NCI-H2081 treated with DMSO at 0.1 percent for 48 hours (cell line): ENCODE measurements around the gene COL1A1.

ENCODE experiments used
- DNase-seq: peaks from one replicate; lab custom pipeline; 2025; lab: John Stamatoyannopoulos, UW

COL1A1 gene

DNA sequence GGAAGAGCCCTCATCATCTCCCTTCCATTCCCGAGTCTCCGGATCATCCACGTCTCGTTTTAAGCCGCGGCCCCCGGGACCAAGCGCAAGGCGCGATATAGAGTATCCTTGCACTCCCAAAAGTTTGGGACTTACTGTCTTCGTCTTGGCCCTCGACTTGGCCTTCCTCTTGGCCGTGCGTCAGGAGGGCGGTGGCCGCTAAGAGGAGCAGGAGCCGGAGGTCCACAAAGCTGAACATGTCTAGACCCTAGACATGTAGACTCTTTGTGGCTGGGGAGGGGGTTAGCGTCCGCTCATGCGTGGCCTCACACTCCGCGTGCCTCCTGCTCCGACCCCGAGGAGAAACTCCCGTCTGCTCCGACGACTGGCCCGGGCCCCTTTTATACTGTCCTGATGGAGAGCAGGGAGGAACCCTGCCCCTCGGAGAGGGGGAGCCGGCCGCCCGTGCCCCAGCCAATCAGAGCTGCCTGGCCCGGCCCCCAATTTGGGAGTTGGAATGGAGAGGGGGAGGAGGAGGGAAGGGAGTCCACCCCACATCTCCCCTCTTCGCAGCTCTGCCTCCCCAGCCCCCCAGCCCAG lies at the start of gene COL1A1:
COL1A1 (minus strand) TSS at position 356 of the 579 bp plus-strand sequence; CDS start at position 238, 118 bp downstream.
- DNase-seq = no peak

DNA sequence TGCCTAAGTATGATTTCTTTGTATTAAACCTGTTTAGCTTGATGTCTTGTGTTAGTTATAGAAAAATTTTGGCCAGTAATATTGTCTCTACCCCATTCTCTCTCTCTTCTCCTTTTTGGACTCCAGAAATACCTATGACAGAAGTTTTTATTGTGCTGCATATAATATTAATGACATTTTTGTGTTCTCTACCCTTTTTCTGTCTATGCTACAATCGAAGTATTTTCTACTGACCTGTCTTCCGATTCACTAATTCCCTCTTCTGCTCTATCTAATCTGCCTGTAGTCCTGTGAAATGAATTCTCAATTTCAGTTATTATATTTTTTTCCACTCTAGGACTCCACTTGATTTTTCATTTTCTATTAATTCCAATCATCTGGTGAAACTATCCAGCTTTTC lies 46.8 kb upstream of the COL1A1 start:
- DNase-seq = no peak

- DNase-seq = no peak
Measured at GRCh38 chr17:50244771-50245170, 43.3 kb upstream of the COL1A1 start.

GRCh38 chr17:50241431-50241830 lies 40.0 kb upstream of the COL1A1 start:
- no peak for DNase-seq

DNA sequence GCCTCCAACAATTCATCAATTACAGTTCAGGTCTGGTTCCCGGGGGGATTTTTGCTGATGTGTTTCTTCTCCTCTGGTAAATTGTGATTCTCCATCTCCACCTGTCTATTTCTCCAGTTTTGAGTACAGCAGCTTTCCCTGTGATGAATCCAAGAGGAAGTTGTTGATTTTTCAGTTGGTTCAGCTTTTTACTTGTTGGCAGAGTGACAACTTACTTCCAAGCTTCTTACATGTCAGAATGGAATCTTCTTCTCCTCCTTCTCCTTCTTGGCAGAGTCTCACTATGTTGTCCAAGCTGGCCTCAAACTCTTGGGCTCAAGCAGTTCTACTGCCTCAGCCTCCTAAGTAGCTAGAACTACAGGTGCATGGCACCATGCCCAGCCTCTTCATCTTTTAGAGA lies 39.4 kb upstream of the COL1A1 start:
- no peak for DNase-seq

GRCh38 chr17:50239937-50240336 lies 38.5 kb upstream of the COL1A1 start:
- no peak for DNase-seq

GRCh38 chr17:50238601-50239280 lies 37.3 kb upstream of the COL1A1 start:
- no peak for DNase-seq

GRCh38 chr17:50237901-50238300 lies 36.5 kb upstream of the COL1A1 start:
- no peak for DNase-seq

DNA sequence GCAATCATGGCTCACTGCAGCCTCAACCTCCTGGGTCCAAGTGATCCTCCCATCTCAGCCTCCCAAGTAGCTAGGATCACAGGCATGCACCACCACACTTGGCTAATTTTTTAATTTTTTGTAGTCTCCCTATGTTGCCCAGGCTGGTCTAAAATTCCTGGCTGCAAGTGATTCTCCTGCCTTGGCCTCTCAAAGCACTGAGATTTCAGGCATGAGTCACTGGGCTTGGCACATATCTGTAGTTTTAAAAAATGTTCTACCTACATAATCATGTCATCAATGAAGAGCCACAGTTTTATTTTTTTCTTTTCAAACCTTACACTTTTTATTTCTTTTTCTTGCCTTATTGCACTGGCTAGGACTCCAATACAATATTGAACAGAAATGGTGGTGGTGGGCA lies 33.1 kb upstream of the COL1A1 start:
- no peak for DNase-seq

DNA sequence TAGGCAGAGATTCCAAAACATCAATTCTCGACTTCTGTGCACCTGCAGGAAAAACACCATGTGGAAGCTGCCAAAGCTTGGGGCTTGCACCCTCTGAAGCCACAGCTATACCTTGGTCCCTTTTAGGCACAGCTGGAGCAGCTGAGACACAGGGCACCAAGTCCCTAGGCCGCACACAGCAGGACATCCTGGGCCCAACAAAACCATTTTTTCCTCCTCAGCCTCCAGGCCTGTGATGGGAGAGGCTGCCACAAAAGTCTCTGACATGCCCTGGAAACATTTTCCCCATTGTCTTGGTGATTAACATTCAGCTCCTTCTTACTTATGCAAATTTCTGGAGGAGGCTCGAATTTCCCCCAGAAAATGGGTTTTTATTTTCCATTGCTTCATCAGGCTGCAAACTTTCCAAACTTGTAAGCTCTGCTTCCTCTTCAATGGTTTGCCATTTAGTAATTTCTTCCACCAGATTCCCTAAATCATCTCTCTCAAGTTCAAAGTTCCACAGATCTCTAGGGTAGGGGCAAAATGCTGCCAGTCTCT lies 24.3 kb upstream of the COL1A1 start:
- no peak for DNase-seq

- DNase-seq = no peak
Measured at GRCh38 chr17:50222922-50223321, 21.5 kb upstream of the COL1A1 start.

GRCh38 chr17:50221864-50222545 lies 20.6 kb upstream of the COL1A1 start:
- no peak for DNase-seq

GRCh38 chr17:50221266-50221863 lies 19.9 kb upstream of the COL1A1 start:
- no peak for DNase-seq

DNA sequence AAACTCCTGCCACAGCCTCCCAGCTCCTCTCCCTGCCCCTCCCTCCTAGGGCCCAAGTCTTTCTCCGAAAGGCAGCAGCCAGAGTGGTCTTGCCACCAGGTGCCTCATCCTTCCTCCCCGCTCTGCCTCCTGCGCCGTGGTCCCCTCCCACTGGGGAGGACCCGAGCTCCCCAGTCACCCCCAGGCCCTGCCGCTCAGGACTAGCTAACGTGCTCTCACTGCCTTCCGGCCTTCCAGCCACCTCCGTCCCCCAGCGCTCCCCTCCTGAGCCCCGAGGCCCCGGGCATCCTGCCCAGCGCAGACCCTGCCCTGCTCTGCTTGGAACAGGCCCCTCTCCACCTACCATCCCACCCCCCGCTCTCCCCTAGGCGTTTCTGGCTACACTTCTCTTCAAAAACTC lies 19.4 kb upstream of the COL1A1 start:
- DNase-seq = no peak

DNA sequence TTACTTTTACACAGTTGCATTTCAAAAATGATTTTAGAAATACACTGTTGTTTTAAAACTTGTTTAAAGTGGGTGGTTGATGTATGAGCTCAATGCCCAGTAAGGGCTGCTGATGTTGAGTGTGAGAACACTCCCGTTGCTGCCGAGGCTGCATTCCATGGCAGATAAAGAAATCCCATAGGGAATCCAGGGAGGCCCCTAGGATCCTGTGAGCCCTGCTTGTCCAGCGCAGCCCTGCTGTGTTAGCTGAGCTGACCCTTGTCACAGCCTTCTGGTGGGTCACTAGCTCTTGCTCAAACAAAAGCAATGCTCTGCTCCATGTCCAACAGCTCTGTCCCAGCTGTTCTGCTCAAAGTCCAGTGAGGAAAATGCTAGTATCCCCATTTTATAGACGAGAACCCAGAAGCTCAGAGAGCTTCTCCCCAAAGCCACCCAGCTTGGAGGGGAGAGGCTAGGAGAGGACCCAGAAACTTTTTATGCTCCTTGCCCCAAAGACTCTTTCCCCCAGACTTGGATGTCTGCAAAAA lies 18.6 kb upstream of the COL1A1 start:
- DNase-seq = no peak

- no peak for DNase-seq
Measured at GRCh38 chr17:50219342-50219741, 17.9 kb upstream of the COL1A1 start.

DNA sequence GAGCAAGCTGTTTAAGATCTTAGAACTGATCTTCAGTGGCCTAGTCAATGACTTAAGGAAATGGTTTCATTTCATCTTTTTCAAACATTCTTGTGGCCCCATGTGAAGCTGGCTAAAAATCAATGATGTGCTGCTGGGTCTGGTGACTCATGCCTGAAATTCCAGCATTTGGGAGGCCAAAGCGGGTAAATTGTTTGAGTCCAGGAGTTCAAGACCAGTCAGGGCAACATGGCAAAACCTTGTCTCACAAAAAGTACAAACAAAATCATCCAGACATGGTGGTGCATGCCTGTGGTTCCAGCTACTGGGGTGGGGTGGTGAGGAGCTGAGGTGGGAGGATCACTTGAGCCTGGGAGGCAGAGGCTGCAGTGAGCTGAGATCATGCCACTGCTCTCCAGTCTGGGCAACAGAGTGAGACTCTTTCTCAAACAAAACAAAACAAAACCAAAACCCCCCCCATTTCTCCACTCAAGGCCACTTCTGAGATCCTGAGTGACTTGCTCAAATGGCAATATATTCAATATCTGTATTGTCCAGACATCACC lies 17.4 kb upstream of the COL1A1 start:
- no peak for DNase-seq

DNA sequence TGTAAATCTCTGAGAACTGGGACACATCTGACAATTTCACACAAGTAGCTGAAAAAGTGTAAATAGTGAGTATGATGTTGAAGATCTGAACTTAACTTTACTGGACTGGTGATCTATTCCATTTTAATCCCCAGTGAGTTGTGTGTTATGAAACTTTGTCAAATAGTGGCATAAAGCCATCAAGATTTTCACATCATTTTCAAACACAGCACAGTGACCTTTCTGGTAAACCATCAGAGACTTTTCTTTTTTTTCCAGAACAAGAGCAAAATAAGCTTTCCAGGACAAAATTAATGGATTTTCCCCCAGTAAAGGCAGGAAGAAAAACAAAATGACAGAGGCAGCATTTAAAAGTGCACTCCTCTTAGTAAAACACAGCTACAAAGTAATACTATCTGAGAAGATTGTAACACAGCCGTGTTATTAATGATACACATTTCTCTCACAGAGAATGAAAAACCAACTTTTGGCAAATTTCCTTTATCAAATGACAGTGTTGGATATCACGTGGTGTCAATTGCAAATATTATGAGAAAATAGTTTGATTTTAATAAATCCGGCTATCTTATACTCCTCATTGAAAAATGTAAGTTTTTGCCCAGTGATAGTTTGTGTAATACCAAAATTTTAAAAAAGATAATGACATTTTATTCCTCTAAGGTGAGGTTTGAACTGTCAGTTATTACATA lies 16.8 kb upstream of the COL1A1 start:
- no peak for DNase-seq

- DNase-seq = no peak
Measured at GRCh38 chr17:50217591-50217990, 16.2 kb upstream of the COL1A1 start.

GRCh38 chr17:50214976-50215760 lies 13.7 kb upstream of the COL1A1 start:
- no peak for DNase-seq
